LNCAP (cell line): Measurements from ENCODE around the gene ATP6V0A1.

ENCODE experiments used
- TF ChIP-seq, protein P1 (sequence below): fragments of 450-650 bp; IDR thresholded peaks from 2 replicates; pipeline ENCODE4 v1.5.1; 2017; ENCODE audit warnings: mild to moderate bottlenecking

ATP6V0A1 gene

GRCh38 chr17:42509409-42509808, 50.7 kb downstream of the ATP6V0A1 start:
- TF ChIP-seq, protein P1, sequence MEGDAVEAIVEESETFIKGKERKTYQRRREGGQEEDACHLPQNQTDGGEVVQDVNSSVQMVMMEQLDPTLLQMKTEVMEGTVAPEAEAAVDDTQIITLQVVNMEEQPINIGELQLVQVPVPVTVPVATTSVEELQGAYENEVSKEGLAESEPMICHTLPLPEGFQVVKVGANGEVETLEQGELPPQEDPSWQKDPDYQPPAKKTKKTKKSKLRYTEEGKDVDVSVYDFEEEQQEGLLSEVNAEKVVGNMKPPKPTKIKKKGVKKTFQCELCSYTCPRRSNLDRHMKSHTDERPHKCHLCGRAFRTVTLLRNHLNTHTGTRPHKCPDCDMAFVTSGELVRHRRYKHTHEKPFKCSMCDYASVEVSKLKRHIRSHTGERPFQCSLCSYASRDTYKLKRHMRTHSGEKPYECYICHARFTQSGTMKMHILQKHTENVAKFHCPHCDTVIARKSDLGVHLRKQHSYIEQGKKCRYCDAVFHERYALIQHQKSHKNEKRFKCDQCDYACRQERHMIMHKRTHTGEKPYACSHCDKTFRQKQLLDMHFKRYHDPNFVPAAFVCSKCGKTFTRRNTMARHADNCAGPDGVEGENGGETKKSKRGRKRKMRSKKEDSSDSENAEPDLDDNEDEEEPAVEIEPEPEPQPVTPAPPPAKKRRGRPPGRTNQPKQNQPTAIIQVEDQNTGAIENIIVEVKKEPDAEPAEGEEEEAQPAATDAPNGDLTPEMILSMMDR = no peak

DNA sequence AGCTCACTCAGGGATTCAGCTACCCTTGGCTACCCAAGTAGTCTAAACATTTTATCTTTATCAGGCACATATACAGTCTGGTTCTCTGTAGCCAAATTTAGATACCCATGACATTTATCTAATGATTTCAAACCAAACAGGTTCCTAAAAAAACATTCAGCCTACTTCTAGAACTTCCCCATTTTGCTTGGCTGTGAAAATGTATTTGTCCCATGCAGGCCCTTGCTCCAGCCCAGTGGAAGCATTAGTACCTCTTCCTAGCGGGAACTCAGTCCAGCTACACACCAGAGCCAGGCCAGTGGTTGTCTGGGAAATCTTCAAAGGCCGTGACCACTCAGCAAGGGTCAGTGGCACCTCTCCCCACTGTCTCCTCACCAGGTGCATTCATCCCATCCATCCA, 51.2 kb downstream of the ATP6V0A1 start:
- TF ChIP-seq, protein P1 = no peak

DNA sequence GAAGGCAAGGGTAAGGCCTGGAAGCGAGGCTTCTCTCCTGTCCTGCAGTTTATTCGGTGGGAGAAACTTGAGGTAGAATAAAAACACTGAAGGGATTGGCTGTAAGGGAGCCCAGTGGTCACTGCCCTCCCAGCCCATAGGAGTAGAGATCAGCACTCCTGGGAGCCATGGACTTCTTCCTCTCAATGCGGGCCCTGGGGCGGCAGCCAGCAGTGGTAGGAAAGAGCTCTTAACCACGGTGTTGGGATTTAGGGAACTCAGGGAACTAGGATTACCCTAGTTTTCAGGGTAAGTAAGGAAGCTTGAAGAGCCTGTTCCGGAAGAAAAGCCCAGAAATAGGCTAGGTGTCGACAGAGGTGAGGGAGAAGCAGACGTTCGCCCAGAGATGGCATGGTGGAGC, 53.6 kb downstream of the ATP6V0A1 start:
- TF ChIP-seq, protein P1 = no peak

- TF ChIP-seq, protein P1 = no peak
These were observed 54.1 kb downstream of the ATP6V0A1 start for GRCh38 chr17:42512733-42513251.

- TF ChIP-seq, protein P1 = no peak
These were observed 55.0 kb downstream of the ATP6V0A1 start for GRCh38 chr17:42513686-42514085.

GRCh38 chr17:42514279-42514678, 55.6 kb downstream of the ATP6V0A1 start:
- TF ChIP-seq, protein P1 = no peak

DNA sequence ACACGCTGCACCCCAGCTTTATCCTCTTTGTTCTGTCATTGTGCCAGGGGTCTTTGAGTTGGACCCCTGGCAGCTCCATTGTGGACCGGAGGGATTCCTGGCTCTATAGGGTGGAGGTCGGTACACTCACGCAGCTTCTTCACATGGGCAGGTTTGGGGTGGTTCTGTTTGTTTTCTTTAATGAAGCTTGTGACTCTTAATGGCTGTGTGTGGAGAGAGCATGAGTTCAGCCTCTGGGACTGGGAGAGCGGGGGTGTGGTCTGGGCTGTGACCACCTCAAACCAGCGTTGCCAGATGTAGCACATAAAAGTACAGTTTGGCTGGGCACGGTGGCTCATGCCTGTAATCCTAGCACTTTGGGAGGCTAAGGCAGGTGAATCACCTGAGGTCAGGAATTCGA, 56.2 kb downstream of the ATP6V0A1 start:
- TF ChIP-seq, protein P1 = no peak

DNA sequence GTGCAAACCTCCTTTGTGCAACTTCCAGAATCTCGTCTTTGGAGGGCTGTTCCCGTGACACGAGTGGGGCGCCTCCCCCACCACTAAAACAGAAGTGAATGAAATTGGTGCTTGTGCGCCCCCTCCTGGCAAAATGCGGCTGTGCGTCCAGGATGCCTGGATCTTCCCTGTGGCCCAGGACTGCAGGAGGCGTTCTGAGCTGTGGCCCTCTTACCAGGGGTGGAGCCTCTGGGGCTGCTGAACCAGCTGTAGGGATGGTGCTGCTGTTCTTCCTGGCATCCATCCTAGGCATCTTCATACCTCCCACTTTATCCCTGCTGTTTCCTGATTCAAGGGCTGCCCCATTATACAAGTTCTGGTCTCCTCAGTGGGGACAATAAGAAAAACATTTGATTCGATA, 58.8 kb downstream of the ATP6V0A1 start:
- TF ChIP-seq, protein P1 = peak; percentile 98
